HG03280 (cell line): ENCODE results near the gene QPCT.

ENCODE experiments used
- ATAC-seq: cut with Tn5 transposase; IDR thresholded peaks from one replicate; pipeline ENCODE4 v1.9.1; 2021; ENCODE audit warnings: mild to moderate bottlenecking, moderate library complexity; ENCODE audit not compliant: unreplicated experiment

QPCT gene

DNA sequence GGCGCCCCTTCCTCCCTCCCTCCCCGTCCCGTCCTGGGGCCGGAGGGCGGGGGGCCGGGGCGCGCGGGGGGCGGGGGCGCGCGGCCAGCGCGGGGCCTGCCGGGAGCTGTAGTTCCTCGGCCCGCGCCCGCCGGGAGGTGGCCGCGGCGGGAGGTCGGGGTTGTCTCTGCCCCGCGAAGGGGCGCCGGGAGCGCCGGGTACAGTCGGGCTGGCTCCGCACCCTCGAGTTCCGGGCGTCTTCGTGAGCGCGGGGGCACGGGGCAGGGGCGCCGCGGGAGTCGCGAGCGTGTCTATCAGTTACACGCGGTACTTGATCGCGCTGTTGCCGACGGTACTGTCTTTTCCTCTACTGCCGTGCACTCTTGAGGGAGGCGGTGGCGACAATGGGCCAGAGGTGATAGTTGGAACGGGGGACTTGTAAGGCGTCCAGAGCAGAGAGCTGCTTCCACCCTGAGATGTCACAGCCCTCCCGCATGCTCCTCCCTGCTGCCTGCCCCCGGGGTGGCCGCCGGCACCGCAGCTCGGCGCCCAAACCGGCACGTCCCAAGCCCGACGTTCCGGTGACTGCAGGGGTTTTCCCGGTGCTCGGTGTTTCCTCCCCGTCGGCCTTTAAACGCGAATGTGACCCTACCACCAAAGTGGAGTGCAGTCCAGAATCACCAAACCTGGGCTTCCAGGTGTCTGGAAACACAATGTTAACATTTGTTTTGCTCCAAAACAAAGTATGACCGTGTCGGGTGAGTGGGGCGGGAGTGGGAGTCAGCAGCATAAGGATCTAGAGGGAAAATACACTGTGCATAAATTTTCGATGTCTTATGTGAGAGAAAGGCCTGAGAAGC, 19.4 kb upstream of the QPCT start, which contains the start of gene PRKD3:
PRKD3 (minus strand) TSS at position 48 of the 839 bp plus-strand sequence. CDS start 8,309 bp downstream, outside the sequence.
- ATAC-seq: peak; percentile 70

DNA sequence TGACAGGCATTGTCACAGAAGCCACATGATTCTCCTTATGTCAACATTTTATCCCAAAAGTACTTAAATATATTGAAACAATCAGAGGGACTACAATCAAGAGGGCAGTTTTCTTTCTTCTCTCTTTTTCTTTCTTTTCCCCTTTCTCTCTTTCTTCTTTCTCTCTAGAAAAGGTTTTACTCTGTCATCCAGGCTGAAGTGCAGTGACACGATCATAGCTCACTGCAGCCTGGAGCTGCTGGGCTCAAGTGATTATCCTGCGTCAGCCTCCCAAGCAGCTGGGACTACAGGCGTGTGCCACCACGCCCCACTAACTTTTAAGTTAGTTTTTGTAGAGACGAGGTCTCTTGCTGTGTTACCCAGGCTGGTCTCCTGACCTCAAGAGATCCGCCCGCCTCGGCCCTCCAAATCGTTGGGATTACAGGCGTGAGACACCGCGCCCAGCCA, 18.8 kb upstream of the QPCT start:
- no peak for ATAC-seq

DNA sequence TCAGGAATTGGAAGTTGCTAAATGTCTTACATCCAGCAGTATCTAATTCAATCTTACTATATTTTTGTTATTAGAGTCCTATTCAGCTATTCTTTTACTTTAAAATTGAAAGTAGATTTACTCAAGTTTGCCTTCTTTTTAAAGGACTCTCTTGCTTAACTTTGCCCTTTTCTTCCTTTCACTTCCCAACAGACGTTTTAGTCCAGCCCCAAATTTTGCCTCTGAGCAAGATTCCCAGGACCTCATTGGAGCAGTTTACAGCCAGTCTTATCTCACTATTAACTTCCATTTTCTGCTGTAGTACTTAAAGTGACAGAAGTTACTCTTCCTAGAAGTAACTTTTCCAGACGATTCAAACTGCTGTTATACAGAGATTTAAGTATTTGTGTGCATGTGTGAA, 18.1 kb upstream of the QPCT start:
- no peak for ATAC-seq

DNA sequence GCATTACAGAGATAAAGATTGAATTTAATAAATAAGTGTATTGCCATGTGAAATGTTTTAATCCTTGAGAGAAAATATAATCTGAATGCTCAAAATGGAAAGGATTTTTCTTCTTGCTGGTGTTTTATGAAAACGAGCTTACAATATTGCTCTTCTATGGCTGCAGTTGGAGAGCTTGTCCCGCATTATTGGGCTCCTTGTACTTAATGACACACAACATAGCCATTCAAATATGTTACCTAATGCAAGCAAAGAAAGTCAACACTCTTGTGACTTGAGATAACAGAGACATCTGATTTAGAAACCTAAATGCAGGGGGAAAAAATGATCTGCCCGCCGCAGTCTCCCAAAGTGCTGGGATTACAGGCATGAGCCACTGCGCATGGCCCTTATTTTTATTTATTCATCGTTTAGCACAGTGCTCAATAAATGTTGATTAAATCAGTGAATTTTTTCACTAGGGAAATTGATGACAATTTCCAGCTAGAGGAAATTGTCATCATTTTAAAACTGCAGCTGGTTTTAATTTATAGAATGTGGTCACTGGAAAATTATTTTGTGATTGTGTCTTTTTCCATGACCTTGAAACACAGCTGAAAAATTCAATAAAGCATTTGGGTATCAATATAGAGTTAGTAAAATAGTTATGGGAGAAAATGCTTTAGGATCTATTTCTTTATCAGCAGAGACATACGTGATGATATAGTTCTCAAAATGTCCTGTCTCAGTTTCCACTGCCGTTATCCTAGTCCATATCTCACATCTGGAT, 17.4 kb upstream of the QPCT start:
- no peak for ATAC-seq

DNA sequence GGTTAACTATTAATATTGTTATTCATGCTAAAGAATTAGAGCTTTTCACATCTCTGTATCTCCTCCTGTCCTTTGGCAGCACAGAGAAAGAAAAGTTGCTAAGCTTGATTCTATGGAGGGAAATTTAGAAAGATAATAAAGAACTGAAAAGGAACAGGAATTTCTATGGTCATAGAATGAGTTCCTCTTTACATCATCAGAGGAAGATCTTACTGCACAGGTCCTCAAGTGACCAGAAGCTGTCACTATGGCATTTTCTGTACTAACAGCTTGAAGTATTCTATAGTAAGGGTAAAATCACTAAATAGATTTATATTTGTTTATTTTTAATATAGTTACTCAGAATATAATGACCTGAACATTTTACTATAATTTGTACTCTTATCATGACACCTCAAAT, 13.7 kb upstream of the QPCT start:
- no peak for ATAC-seq

DNA sequence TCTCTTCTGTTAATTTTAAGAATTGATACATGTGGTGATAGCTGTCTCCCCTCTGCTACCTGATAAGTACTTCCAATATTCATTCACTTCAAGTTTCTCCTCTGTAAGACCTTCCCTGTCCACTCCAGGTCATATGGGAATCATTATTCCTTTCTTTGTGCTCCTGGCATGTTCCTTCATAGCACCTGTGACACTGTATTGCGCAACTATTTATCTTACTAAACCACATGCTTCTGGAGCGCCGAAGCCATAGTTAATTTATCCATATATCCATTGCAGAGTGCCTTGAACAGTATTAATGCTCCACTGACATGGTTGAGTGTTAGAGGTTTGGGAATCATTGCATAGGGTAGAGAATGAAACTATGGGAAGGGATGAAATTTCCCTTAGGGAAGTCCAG, 11.9 kb upstream of the QPCT start:
- no peak for ATAC-seq

DNA sequence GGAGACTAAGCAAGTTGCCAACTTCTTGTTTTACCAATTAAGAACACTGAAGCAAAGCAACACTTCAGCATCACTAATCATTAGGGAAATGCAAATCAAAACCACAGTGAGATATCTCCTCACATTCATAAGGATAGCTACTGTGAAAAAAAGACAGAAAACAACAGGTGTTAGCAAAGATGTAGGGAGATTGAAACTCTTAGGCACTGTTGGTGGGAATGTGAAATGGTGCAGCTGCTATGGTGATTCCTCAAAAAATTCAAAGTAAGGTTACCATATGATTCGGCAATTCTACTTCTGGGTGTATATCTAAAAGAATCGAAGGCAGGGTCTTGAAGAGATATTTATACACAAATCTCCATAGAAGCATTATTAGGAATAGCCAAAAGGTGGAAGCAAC, 11.2 kb upstream of the QPCT start:
- ATAC-seq: no peak

DNA sequence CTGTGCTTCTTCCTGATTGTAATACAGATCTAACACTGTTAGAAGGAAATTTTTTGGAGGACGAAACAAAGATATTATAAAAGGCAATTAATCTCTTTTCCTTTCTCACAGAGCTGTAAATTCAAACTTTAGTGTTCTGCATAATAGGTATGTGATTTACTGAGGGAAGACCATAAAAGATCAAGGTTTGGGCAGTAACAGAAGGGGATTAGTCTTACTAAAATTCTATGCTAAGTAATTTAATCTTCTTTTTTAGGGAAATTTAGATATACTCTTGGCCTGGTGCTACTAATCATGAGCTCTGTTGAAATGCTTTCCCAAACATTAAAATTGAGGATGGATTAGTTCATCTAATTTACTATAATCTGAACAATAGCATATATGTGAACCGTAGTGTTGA, 8.8 kb upstream of the QPCT start:
- no peak for ATAC-seq

DNA sequence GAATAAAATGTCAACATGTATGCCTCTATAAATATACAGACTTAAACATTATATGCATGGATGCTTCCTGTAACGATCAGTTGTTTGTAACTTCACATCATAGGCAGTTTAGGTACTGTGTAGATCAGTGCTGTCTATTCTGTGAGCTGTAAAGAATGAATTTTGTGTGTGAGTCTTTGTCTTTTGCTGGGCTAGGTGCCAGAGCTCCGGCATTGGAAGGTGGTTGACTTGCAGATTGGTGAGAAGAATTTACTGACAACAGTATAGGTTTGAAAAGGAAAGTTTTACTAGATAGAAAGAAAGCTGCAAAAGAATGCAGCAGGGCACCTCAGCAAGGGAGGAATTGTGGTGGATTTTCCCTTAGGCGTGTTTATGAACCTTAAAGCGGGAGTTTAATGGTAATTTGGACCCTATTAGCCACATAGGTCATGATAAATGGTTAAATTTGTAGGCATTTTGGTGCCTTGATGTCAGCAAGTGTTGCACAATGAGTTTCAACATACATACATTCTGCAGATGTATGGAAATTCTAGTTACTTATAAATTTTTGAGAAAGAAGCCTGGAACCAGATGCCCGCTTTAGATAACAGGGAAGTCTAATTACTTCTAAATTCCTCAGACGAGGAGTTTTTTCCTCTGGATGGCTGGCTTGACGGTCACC, 6.7 kb upstream of the QPCT start:
- no peak for ATAC-seq

DNA sequence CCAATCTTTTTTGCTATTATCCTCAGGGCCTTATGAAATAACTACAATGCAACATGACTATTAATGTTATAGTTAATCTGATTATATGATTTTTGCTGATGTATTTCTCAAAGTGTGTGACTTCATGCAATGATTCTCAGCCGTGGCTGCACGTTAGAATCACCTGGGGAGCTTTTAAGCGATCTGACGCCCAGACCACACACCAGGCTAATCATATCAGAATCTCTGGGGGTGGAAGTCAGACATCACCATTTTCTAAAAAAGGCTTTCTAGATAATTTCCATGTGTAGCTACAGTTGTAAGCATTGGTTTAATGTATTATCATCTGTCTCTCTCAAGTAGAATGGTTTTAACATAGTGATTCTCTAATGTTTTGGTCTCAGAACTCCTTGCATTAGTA, 5.5 kb upstream of the QPCT start:
- no peak for ATAC-seq

DNA sequence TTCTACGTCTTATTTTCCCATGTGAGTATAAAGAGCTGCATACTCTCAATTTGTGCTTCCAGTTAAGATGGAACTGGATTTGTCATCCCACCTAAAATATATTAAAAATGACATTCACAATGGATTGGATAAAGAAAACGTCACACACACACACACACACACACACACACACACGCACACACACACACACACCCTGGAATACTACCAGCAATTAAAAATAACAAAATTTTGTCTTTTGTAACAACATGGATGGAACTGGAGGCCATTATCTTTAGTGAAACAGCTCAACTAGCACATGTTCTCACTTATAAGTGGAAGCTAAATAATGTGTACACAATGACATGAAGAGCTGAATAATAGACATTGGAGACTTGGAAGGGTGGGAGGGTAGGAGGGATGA, 3.8 kb upstream of the QPCT start:
- no peak for ATAC-seq

DNA sequence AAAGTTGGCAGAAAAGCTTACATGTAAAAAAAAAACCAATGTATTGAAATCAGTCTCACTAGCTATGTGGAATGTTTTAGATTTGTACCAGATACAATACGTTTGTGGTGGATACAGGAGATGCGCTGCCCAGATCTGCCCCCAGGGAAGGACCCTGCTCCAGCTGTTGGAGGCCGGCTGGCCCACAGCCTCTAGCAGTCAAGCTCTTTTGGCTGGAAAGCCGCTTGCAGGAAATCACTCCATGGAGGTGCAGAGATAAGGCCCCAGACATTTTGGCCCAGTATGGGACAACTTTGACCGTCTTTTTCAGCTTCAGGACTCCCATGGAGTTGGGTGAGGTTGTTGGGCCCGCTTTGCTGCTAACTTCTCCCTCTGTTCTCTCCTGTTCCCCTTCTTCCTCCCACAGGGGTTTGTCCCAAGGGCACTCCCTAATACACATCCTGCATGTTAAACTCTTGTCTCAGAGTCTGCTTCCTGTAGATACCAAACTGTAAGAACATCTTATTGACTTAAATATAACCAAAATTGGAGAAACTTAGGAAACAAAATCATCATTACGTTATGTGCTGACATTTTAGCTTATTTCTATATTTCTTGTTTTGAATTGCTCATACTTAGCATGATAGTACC, 1.7 kb upstream of the QPCT start:
- ATAC-seq: no peak

DNA sequence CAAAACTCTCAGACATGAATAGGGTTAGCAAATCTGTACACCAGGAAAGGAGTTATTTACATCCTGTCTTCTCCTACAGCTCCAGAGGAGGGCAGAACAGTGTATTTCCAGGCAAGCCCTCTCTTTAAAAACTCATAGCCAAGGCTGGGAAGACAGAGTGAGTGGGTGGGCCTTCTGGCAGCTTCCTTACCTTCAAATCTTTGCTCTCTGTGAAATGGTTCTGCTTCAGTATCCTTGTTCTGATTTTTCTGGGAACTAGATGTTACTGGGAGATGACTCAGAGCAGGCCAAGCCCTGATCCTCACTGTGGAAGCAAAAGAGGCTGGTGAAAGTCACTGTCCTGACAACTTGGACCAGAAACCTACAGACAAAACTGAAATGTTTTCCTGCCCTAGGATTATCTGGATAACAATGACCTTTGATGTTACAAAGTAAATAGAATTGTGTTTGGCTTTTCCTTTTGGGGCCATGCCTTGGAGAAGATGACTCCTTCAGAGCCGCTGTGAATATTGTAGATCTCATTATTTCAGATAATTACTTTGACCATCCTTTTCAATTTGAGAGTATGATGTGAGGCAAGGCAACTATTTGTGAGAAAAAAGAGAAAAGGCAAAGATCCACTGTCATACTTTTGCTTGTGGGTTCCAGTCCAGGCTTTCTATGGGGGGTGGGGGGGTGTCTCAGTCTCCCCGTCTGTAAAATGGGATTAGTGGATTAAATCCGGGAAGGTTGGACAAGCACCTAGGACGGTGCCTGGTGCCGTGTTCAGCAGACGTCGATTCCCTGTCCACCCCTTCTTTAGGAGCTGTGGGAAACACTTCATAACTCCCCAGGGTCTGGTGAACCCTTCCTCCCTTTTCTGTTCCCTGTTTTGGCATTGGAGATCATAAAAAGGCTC, 644 bp upstream of the QPCT start:
- ATAC-seq: no peak

DNA sequence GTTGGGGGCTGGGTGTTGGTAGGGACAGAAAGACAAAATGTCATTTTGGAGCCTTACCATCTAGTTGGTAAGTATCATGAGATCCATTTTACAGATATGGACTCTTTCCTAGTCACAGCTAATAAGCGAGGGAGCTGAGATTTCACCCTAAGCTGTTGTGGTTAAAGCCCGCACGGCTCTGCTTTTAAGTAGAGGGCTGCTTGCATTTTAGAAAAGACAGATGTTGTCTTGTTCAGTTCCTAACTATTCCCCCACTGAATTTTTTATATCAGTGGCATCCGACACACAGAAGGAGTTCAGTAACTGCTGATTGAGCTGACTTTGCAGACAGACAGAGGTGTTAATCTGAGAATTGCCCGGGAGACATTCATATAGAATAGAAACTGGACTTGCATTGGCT, 3.7 kb downstream of the QPCT start:
- ATAC-seq: no peak

DNA sequence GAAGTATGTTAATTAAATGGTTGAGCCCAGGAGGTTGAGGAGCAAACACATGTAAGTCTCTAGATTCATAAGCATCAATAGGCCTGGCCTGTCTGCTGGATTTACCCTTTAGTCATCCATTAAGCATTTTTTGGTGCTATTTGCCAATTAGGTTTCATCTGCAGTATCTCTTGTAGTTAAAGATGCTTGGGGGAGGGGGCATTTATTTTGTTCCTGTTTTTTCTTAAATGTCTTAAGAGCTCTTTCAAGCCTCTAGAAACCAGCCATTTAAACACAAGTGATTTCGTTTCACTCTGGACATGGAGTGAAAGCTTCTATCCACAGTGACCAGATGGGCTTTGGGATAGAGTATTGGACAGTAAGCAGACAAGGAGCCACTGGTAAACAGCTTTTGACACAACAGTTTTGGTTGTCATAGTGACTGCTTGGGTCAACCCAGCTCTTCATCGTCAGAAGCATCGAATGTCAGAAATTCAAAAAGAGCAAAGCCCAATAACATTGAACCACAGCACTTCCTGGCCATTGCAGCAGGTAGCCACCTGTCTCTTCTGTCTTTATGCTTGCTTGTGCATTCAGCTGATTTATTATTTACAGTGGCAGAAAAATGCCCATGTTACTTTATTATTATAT, 4.9 kb downstream of the QPCT start:
- ATAC-seq: no peak

DNA sequence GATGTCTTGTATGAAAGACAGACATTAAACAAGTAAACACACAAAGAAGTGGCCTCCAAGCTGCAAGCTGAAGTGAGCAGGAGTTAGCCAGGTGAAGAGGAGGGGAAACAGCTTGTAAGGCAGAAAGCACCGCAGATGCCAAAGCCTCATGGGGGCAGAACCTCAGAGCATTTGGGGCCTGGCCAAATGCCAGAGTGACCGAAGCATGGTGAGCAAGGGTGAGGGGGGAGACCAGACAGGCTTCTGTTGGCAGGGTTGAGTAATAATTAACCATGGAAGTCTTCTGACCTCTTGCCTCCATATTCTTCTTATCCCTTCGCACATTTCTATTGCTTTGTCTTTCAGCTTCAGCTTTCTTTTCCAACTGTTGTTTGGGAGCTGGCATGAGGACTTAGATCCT, 5.6 kb downstream of the QPCT start:
- ATAC-seq: no peak

DNA sequence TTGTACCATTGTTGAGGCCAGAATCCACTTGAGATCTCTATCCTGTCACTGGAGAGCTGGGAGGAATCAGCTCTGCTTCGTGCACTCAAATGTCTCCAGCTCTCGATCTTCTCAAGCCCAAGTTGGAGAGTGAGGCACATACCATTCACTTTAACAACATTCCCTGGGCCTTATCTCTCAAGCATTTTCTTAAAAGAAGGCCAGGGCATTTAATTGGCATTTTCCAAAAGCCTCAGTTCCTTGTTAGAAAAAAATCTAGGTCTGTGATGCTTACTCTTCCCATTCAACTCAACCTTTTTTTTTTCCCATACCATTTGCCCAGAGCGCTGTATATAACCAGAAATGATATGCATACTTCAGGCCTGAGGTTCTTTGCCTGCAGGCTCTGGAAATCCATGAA, 10.1 kb downstream of the QPCT start:
- ATAC-seq: no peak

DNA sequence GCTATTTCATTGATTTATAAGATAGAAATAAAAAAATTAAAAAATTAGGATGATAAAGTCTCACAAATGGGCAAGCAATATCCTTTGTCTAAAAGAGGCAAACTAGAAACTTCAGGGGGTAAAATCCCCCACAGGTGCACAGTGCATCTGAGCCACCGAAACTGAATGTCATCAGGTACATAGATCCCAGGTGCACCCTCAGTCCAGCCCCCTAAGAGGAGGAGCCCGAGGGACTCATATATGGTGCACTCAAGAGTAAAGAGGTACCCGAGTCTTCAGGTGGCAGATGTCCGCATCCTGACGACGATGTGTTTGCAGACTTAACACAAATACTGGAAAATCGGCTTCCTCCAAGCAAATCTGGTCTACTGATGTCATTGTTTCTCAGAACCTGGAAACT, 11.3 kb downstream of the QPCT start:
- ATAC-seq: no peak

DNA sequence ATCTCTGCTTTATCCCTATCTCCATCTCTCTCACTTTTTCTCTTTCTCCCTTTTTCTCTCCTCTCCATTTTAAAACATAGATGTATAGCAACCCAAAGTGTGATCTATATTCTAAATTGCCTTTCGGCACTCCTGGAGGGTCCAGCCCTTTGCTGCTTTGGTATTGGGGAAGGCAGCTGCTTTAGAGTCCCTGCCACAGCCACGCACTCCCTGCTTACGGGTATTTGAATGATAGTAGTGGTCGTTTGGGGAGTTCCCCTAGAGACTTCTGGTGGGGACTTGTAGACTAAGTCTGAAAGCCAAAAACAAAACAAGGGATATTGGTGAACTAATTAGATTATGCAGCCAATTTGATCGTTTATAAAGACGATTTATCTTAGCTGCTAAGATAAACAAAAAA, 11.9 kb downstream of the QPCT start:
- no peak for ATAC-seq

DNA sequence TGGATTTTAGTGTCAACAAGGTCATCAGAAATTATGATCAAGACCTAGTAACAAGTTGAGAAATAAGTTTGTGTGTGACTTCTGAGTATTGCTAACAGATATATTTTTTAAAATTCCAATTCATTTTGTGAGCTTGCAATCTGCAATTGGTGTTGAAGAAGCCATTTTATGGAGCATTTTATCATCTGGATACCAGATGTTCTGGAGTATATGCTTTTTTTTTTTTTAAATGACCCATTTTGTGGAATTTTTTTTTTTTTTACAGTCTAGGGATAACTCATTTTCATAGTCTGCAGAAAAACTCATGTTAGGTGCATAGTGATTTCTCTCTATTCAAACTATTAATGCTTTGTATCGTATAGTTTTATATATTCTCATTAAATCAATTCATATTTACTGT, 12.6 kb downstream of the QPCT start:
- no peak for ATAC-seq
